ENCODE results near the gene ARHGAP32.
A peak's percentile ranks its signal among the peaks of the same experiment; 100 is the strongest.

Gene ARHGAP32

DNA sequence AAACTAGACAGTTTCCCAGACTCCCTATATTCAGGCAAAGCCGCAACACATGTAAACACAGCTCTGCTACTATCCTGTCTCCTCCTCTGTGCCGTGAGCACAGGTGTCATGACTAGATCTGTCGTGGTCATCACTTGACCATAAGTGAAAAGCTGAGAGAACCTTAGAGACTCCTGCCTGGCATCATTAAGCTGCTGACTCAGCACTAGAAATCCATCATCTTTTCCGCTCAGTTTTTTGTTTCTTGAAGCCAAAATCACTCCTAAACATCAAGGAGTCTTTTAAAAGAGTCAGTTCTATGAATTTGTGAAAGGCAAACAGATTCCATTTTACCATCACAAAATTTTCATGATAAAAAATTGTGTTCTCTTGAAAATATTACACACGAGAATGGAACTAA is 147.0 kb downstream of the ARHGAP32 start:
- no peak overlapping the region for H3K27ac ChIP-seq
- TF ChIP-seq Cebpa-rat (IDR thresholded peaks at IDR 0.05): no peak
- H4K20me1 ChIP-seq: no peaks in the 10 kb centered on the region
- no peaks in the 10 kb centered on the region for H3K4me1 ChIP-seq
- H3K9ac ChIP-seq: no peak overlapping the region
- H3K4me3 ChIP-seq: no peak overlapping the region
- no peaks in the 10 kb centered on the region for H3K27me3 ChIP-seq
- H3K9me3 ChIP-seq: no peaks in the 10 kb centered on the region
- H3K36me3 ChIP-seq: no peaks in the 10 kb centered on the region
- H3K4me2 ChIP-seq: no peak overlapping the region

DNA sequence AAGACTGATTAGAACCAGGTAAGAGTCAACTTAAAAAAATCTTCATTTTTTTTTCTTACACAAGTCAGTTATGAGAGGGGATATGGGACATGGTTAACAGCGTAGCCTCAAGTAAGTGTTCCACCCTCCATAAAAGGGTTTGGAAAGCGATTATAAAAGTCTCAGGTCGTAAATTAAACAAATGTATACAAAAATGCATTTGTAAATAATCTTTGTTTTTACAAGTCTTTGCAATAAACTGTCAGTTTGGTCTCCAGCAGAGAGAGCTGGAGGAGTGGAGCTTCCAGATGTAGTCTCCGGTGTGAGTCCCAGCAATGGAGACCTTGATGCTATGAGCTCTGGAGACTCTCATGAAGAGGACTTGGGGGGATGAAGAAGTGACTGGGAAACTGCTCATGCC is 149.6 kb downstream of the ARHGAP32 start:
- TF ChIP-seq Cebpa-rat (IDR thresholded peaks at IDR 0.05): no peak
- no peaks in the 10 kb centered on the region for H3K27me3 ChIP-seq
- H3K27ac ChIP-seq: no peak overlapping the region

DNA sequence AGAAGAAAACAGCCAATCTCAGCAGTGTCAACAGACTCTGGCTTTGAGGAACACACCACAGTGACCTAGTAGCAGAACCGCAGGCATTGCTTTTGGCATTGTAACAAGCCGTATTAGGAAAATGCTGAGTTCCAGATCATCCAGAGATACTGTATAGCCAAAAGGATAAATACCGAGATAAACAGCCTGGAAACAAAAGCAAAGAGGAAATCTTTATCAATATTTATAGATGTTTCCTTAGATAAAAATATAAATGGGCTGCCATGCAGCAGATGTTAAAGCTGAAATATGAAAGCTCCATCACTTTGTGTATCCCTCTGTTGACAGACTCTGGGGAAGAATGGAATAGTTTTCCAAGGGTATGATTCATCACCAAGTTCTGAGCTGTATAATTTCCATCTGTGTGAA is 150.5 kb downstream of the ARHGAP32 start:
- Histone ChIP-seq H3K4me2 (no peak overlapping the region), H3K36me3 (no peaks in the 10 kb centered on the region), H4K20me1 (no peaks in the 10 kb centered on the region), H3K9ac (no peak overlapping the region), H3K4me1 (no peaks in the 10 kb centered on the region), H3K4me3 (no peak overlapping the region), H3K27ac (no peak overlapping the region), H3K27me3 (no peaks in the 10 kb centered on the region), H3K9me3 (no peaks in the 10 kb centered on the region)
- TF ChIP-seq Cebpa-rat (IDR thresholded peaks at IDR 0.05): no peak

More for the DNA sequence above, 149.6 kb downstream of the ARHGAP32 start:
- no peaks in the 10 kb centered on the region for H3K36me3 ChIP-seq
- H3K4me3 ChIP-seq: no peak overlapping the region
- no peaks in the 10 kb centered on the region for H3K9me3 ChIP-seq
- H3K4me2 ChIP-seq: no peak overlapping the region
- no peaks in the 10 kb centered on the region for H3K4me1 ChIP-seq
- H4K20me1 ChIP-seq: no peaks in the 10 kb centered on the region
- H3K9ac ChIP-seq: no peak overlapping the region

DNA sequence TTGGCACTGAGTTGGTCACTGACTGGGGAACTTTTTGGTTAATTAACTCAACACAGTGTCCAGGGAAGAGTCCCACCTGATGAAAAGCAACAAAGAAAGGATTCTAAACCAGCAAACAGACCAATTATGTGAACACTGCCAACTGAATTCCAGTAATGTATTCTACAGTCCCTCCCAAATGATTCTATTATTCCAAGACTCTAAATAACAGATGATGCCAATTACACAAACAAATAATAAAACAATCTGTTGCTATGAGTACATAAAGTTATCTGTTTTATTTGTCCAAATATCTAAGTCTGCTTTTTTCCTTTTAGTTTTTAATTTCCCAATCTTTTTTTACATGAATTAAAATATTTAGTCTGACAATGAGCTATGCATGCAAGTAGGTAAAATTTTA is 151.2 kb downstream of the ARHGAP32 start:
- Histone ChIP-seq H3K27ac (no peak overlapping the region), H3K4me2 (no peak overlapping the region), H3K36me3 (no peaks in the 10 kb centered on the region), H3K4me3 (no peak overlapping the region), H3K4me1 (no peaks in the 10 kb centered on the region), H3K27me3 (no peaks in the 10 kb centered on the region), H3K9me3 (no peaks in the 10 kb centered on the region), H4K20me1 (no peaks in the 10 kb centered on the region), H3K9ac (no peak overlapping the region)
- no peak for TF ChIP-seq Cebpa-rat (IDR thresholded peaks at IDR 0.05)

DNA sequence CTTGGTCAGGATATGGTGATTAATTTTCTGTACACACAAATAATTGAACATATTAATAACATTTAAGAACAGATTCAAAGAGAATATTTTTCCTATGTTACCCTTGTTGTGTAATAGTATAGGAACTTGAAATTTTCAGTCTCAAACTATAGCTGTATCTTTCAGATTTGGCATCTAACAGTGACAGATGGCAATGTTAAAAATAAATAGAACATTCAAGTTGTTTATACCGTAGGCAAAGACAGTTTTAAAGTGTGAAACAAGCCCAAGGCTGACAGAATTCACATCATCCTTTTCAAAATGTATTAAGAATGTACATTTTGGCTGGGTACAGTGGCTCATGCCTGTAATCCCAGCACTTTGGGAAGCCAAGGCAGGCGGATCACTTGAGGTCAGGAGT is 156.9 kb downstream of the ARHGAP32 start:
- Histone ChIP-seq H3K4me3 (no peak overlapping the region), H3K4me2 (no peak overlapping the region), H3K27me3 (no peaks in the 10 kb centered on the region), H4K20me1 (no peaks in the 10 kb centered on the region), H3K9ac (no peak overlapping the region), H3K4me1 (no peaks in the 10 kb centered on the region), H3K9me3 (peaks cover 11% of the 10 kb centered on the region), H3K27ac (no peak overlapping the region), H3K36me3 (peaks cover 11% of the 10 kb centered on the region)
- TF ChIP-seq Cebpa-rat (IDR thresholded peaks at IDR 0.05): no peak

DNA sequence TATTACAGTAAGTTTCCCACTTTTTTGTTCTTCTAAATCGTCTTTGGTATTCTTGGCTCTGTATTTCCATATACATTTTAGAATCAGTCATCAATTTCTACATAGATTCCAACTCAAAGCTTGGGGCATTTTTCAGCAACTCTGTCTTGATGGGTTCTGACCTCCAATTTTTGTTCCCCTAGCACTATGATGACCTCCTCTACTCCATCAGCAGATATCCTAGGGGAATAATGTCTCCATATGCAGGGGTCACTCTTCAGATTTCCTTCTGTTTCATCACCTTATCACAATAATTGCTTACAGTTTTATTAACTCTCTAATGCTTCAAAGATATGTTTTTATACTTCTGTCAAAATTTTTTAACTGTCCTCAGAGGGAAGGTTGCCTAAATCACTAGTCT is 158.1 kb downstream of the ARHGAP32 start:
- no peak overlapping the region for H3K4me2 ChIP-seq
- H3K36me3 ChIP-seq: peaks cover 11% of the 10 kb centered on the region
- peaks cover 11% of the 10 kb centered on the region for H3K9me3 ChIP-seq
- H3K4me3 ChIP-seq: no peak overlapping the region
- H3K9ac ChIP-seq: no peak overlapping the region
- no peak for TF ChIP-seq Cebpa-rat (IDR thresholded peaks at IDR 0.05)
- no peaks in the 10 kb centered on the region for H3K27me3 ChIP-seq
- H3K4me1 ChIP-seq: no peaks in the 10 kb centered on the region
- H3K27ac ChIP-seq: no peak overlapping the region
- H4K20me1 ChIP-seq: no peaks in the 10 kb centered on the region

DNA sequence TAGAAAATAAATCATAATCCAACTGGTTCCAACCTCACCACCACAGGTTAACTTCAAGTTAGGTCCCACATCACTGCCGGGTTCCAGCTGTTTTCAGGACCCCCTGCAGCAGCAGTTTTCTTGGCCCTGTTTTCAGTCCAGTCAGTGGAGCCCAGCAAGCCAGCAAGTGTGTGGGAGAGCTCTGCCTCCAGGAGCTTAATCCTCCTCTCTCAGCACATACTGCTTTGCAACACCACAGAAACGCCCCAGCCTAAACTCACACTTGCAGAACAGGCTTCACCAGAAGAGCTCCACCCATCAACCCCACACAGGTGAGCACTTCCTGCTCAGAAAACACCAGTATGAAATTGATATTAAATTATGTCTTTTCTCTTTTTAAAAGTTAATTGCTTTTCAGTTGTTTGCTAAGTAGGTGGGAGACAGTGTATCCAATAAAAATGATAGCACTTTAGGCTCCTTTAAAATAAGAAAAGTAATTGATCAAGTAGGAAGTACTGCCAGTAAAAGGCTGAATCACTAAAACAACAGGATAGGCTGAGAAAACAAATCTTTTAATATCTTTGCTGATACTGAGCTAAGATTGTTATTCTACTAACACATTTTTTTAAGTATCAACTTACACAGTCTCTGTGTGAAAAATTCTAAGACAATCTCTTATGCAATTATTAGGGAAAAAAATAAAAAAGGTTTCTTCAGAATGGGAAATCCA is 168.0 kb downstream of the ARHGAP32 start:
- Histone ChIP-seq H3K9me3 (no peaks in the 10 kb centered on the region), H3K4me1 (peaks cover 30% of the 10 kb centered on the region), H4K20me1 (no peaks in the 10 kb centered on the region), H3K27ac (no peak overlapping the region), H3K36me3 (no peaks in the 10 kb centered on the region), H3K9ac (no peak overlapping the region), H3K4me3 (no peak overlapping the region), H3K4me2 (no peak overlapping the region), H3K27me3 (no peaks in the 10 kb centered on the region)
- no peak for TF ChIP-seq Cebpa-rat (IDR thresholded peaks at IDR 0.05)

DNA sequence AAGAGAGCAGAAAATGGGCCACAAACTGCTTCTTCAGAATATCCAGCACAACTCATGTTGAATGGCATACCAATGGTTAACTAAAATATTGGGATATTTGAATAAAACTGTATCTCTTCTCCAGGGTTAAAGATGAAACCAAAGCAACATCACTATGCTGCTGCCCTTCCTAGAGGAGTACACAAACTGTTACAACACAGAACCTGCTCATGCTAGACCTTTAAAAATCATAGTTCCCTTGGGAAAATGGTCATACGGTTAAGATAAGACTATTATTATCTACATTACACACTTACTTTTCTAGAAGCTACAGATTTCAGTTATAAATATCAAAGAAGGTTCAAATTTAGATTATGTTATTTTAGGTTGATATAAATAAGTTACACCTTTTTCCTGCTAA is 170.8 kb downstream of the ARHGAP32 start:
- peaks cover 30% of the 10 kb centered on the region for H3K4me1 ChIP-seq
- no peaks in the 10 kb centered on the region for H3K9me3 ChIP-seq
- peak overlapping the region; percentile 68 for H3K4me2 ChIP-seq
- no peak overlapping the region for H3K9ac ChIP-seq
- H4K20me1 ChIP-seq: no peaks in the 10 kb centered on the region
- H3K27me3 ChIP-seq: no peaks in the 10 kb centered on the region
- H3K4me3 ChIP-seq: no peak overlapping the region
- H3K27ac ChIP-seq: no peak overlapping the region
- no peak for TF ChIP-seq Cebpa-rat (IDR thresholded peaks at IDR 0.05)
- H3K36me3 ChIP-seq: no peaks in the 10 kb centered on the region

DNA sequence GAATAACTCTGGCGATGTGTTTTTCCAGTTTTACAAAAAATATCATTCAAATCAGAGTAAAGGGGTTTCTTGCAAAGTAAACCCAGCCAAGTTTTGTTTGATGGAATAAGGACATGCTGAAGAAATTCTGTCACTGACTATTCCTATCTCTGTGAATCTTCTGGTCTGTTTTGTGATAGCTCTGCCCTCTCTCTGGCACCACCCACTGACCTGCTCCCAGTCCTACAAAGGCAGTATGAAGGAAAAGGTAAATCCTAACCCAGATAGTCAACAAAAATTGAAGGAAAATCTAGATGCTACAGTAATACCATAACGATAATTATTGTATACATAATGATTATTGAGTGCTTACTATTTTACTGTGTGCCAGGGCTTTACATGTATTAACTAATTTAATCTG is 173.1 kb downstream of the ARHGAP32 start:
- TF ChIP-seq Cebpa-rat (IDR thresholded peaks at IDR 0.05): no peak
- Histone ChIP-seq H3K9me3 (no peaks in the 10 kb centered on the region), H3K36me3 (no peaks in the 10 kb centered on the region), H4K20me1 (no peaks in the 10 kb centered on the region), H3K27ac (no peak overlapping the region), H3K4me1 (peaks cover 30% of the 10 kb centered on the region), H3K27me3 (no peaks in the 10 kb centered on the region), H3K9ac (no peak overlapping the region), H3K4me2 (no peak overlapping the region), H3K4me3 (no peak overlapping the region)

DNA sequence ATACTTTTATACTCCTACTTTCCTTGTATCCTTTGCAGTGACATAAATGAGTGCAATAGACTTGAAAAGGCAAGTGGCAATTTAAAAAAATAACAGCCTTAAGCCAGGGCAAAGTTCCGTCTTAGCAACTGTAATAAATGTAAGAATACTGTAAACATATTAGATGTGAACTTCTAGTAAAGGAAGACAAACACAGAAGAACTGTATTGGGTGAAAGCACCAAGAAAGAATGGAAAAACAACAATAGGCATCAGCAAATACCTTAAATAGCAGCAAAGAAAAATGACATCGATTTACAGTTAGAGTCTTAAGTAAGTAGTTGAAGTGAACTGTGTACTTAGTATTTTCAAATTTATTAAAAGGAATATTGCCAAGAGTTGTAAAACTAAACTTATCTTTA is 174.0 kb downstream of the ARHGAP32 start:
- H4K20me1 ChIP-seq: no peaks in the 10 kb centered on the region
- H3K4me3 ChIP-seq: no peak overlapping the region
- no peaks in the 10 kb centered on the region for H3K36me3 ChIP-seq
- no peak overlapping the region for H3K27ac ChIP-seq
- no peaks in the 10 kb centered on the region for H3K27me3 ChIP-seq
- no peak overlapping the region for H3K4me2 ChIP-seq
- H3K9me3 ChIP-seq: no peaks in the 10 kb centered on the region
- H3K4me1 ChIP-seq: peaks cover 27% of the 10 kb centered on the region
- TF ChIP-seq Cebpa-rat (IDR thresholded peaks at IDR 0.05): no peak
- no peak overlapping the region for H3K9ac ChIP-seq

Measured in BLaER1 (cell line).